HepG2 (cell line): ENCODE measurements around the gene REEP6. TPM values are rescaled to one million over a fixed set of nuclear protein-coding genes. Genes with fewer than 3 reads are reported as not detected.

Experiments used
- ATAC-seq: fragments of 200-7000 bp; cut with Tn5 transposase; 3 replicates; pipeline ENCODE4 v1.9.1; 2020; ENCODE audit warnings: mild to moderate bottlenecking, moderate library complexity
- BruUV-seq: library from RNA; stranded (reverse); fragments of 400-500 nt; replicated peaks from 2 replicates; lab custom pipeline; 2021; lab: Mats Ljungman, UMichigan
- CTCF ChIA-PET: fragments of 300-600 bp; formaldehyde crosslinking; extraction: SDS; loops from one replicate; lab custom pipeline; 2021; ENCODE audit warnings: low total read pairs, inconsistent platforms, low intra/inter-chr PET ratio; lab: Yijun Ruan, JAX
- POLR2A ChIA-PET: fragments of 350-600 bp; sonication (Branson Sonifier 250); formaldehyde crosslinking; loops from one replicate; lab custom pipeline; 2020; ENCODE audit warnings: antibody characterized with exemption, inconsistent platforms; lab: Yijun Ruan, JAX
- DNase-seq: peaks from one replicate; pipeline ENCODE4 v3.0.0-alpha.2; 2015; ENCODE audit warnings: low spot score
- FAIRE-seq: peaks from 3 replicates; lab custom pipeline; 2011; peaks lifted over from hg19 to GRCh38; lab: Jason Lieb, UNC
- H2AFZ ChIP-seq: one replicate; pipeline ENCODE4 v1.6.1; 2011; ENCODE audit warnings: low read length, inconsistent platforms
- H3K27ac ChIP-seq: fragments of 300-600 bp; 3 replicates; pipeline ENCODE4 v1.8.0; 2011; ENCODE audit warnings: mixed run types, mild to moderate bottlenecking, mixed read lengths, low read length, inconsistent platforms; ENCODE audit not compliant: insufficient read depth; ENCODE audit errors: extremely low read length
- H3K27me3 ChIP-seq, 2 experiments: fragments of 200-600 bp in 1 of 2; 2 replicates in 1 of 2; 3 replicates in 1 of 2; pipeline versions ENCODE4 v1.6.0 to v1.8.0; 2011; ENCODE audit warnings: low read length in 2 of 2, mild to moderate bottlenecking in 2 of 2, moderate library complexity in 2 of 2, inconsistent platforms in 1 of 2; ENCODE audit not compliant: insufficient read depth in 2 of 2, control insufficient read depth in 1 of 2
- H3K36me3 ChIP-seq, 2 experiments: fragments of 200-600 bp in 1 of 2; replicated peaks in 1 of 2; 2 replicates in 1 of 2; 3 replicates in 1 of 2; pipeline versions ENCODE4 v1.5.1 to v1.8.0; 2011; ENCODE audit warnings: low read length in 2 of 2, inconsistent platforms in 1 of 2; ENCODE audit not compliant: insufficient read depth in 2 of 2, control insufficient read depth in 1 of 2
- H3K4me1 ChIP-seq: 2 replicates; pipeline ENCODE4 v1.5.1; 2012; ENCODE audit warnings: low read length, inconsistent platforms; ENCODE audit not compliant: insufficient read depth
- H3K4me2 ChIP-seq: 2 replicates; pipeline ENCODE4 v1.6.0; 2011; ENCODE audit warnings: low read depth, low read length, inconsistent platforms
- H3K4me3 ChIP-seq, 3 experiments: fragments of 200-600 bp in 1 of 3; sonication (generic), shearing (Covaris generic) in 1 of 3; replicated peaks in 1 of 3; 2 replicates each; pipeline ENCODE4 v1.5.1; 2011 to 2016; ENCODE audit warnings: low read length in 3 of 3, inconsistent platforms in 2 of 3, low read depth in 2 of 3, mild to moderate bottlenecking in 2 of 3, control low read depth in 1 of 3, mixed read lengths in 1 of 3; ENCODE audit not compliant: insufficient read depth in 1 of 3
- H3K79me2 ChIP-seq: one replicate; pipeline ENCODE4 v1.6.1; 2011; ENCODE audit warnings: low read length, inconsistent platforms; ENCODE audit not compliant: insufficient read depth
- H3K9ac ChIP-seq: 2 replicates; pipeline ENCODE4 v1.6.0; 2011; ENCODE audit warnings: mild to moderate bottlenecking, low read depth, low read length, inconsistent platforms; ENCODE audit not compliant: insufficient read depth
- H3K9me3 ChIP-seq: 2 replicates; pipeline ENCODE4 v1.5.1; 2012; ENCODE audit warnings: mild to moderate bottlenecking, low read length
- H4K20me1 ChIP-seq: 2 replicates; pipeline ENCODE4 v1.6.0; 2011; ENCODE audit warnings: inconsistent platforms, mild to moderate bottlenecking, low read length, moderate library complexity; ENCODE audit not compliant: insufficient read depth
- ATF3 ChIP-seq: sonication (generic); formaldehyde crosslinking; IDR thresholded peaks from 2 replicates; pipeline ENCODE4 v1.4.0; 2020; ENCODE audit warnings: missing genetic modification reagents
- EZH2 ChIP-seq: conservative IDR thresholded peaks from 2 replicates; pipeline ENCODE4 v1.6.1; 2012; ENCODE audit warnings: mild to moderate bottlenecking, low read depth, low read length, moderate library complexity
- KAT2B ChIP-seq: fragments of 150-350 bp; IDR thresholded peaks from 2 replicates; pipeline ENCODE4 v1.6.1; 2014; ENCODE audit warnings: low read depth, low read length, borderline replicate concordance
- NFYB ChIP-seq: sonication (generic); formaldehyde crosslinking; IDR thresholded peaks from 2 replicates; pipeline ENCODE4 v1.4.0; 2020; ENCODE audit warnings: missing genetic modification reagents
- NFYC ChIP-seq: IDR thresholded peaks from 2 replicates; pipeline ENCODE4 v1.6.1; 2016; ENCODE audit warnings: missing genetic modification reagents, missing compliant biosample characterization
- RFX1 ChIP-seq: fragments of 450-650 bp; IDR thresholded peaks from 2 replicates; pipeline ENCODE4 v1.6.1; 2017
- RFX3 ChIP-seq: IDR thresholded peaks from 2 replicates; pipeline ENCODE4 v1.6.1; 2016; ENCODE audit warnings: missing biosample characterization, missing genetic modification reagents
- RFXAP ChIP-seq: sonication (generic); formaldehyde crosslinking; IDR thresholded peaks from 2 replicates; pipeline ENCODE4 v1.4.0; 2020; ENCODE audit warnings: missing genetic modification reagents, borderline replicate concordance
- TBX2 ChIP-seq: sonication (generic); formaldehyde crosslinking; IDR thresholded peaks from 2 replicates; pipeline ENCODE4 v1.5.0; 2020; ENCODE audit warnings: missing genetic modification reagents, mild to moderate bottlenecking, borderline replicate concordance
- ZFAT ChIP-seq: sonication (generic); formaldehyde crosslinking; conservative IDR thresholded peaks from 2 replicates; pipeline ENCODE4 v1.8.1; 2023; ENCODE audit warnings: missing genetic modification reagents, inconsistent platforms
- ZNF143 ChIP-seq: sonication (generic); formaldehyde crosslinking; IDR thresholded peaks from 2 replicates; pipeline ENCODE4 v1.4.0; 2020; ENCODE audit warnings: missing genetic modification reagents
- ZNF530 ChIP-seq: sonication (generic); formaldehyde crosslinking; IDR thresholded peaks from 2 replicates; pipeline ENCODE4 v1.5.0; 2020; ENCODE audit warnings: low read depth, mild to moderate bottlenecking, missing genetic modification reagents
- ZNF570 ChIP-seq: sonication (generic); formaldehyde crosslinking; IDR thresholded peaks from 2 replicates; pipeline ENCODE4 v1.4.0; 2020; ENCODE audit warnings: mild to moderate bottlenecking, missing genetic modification reagents, borderline replicate concordance
- WGBS: methylation state at CpG from one replicate; pipeline ENCODE4 v1.1.6; 2017; ENCODE audit warnings: low lambda C conversion rate; 5-methylcytosine and 5-hydroxymethylcytosine counted together
- in situ Hi-C: cut with HindIII; loops from 2 replicates; pipeline ENCODE4 v1.10.0; 2017; ENCODE audit warnings: low pct_unique_long_range_greater_than_20kb; ENCODE audit not compliant: extremely low pct_ligation_motif_present
- intact Hi-C: fragments of 100-400 bp; cut with micrococcal nuclease; formaldehyde crosslinking; loops from one replicate; pipeline ENCODE4 v1.10.0; 2022; ENCODE audit not compliant: unreplicated experiment
- polyA plus RNA-seq, 8 experiments: library from polyadenylated mRNA; depleted of rRNA in 3 of 8; stranded (reverse) in 7 of 8; unstranded in 1 of 8; fragments of >200 nt; fragmentation: Illumina TruSeq in 4 of 8; extraction: Trizol in 4 of 8; gene quantifications; 2 replicates each; pipeline versions ENCODE4 v1.2.1 to v1.2.3, GENCODE V29; 2011 to 2016; ENCODE audit warnings: low read depth in 4 of 8, missing spikeins in 1 of 8, mixed read lengths in 1 of 8; ENCODE audit not compliant: insufficient read depth in 1 of 8
- total RNA-seq, 5 experiments: library from RNA; depleted of rRNA; stranded (reverse); fragments of >200 nt; fragmentation: Illumina TruSeq; extraction: Trizol; gene quantifications; 2 replicates each; pipeline ENCODE4 v1.2.3, GENCODE V29; 2016; ENCODE audit warnings: low read depth in 1 of 5
- TF ChIP-seq, protein P1 (sequence below): sonication (generic); formaldehyde crosslinking; IDR thresholded peaks from 2 replicates; pipeline ENCODE4 v1.4.0; 2020; ENCODE audit warnings: mild to moderate bottlenecking, missing genetic modification reagents, borderline replicate concordance

REEP6 gene
- total and polyA plus RNA-seq, 2 of the 13 experiments (the other 11 are each of a cell fraction or from before 2014, with no cell fraction given), result 10.0 to 28.8 TPM

DNA sequence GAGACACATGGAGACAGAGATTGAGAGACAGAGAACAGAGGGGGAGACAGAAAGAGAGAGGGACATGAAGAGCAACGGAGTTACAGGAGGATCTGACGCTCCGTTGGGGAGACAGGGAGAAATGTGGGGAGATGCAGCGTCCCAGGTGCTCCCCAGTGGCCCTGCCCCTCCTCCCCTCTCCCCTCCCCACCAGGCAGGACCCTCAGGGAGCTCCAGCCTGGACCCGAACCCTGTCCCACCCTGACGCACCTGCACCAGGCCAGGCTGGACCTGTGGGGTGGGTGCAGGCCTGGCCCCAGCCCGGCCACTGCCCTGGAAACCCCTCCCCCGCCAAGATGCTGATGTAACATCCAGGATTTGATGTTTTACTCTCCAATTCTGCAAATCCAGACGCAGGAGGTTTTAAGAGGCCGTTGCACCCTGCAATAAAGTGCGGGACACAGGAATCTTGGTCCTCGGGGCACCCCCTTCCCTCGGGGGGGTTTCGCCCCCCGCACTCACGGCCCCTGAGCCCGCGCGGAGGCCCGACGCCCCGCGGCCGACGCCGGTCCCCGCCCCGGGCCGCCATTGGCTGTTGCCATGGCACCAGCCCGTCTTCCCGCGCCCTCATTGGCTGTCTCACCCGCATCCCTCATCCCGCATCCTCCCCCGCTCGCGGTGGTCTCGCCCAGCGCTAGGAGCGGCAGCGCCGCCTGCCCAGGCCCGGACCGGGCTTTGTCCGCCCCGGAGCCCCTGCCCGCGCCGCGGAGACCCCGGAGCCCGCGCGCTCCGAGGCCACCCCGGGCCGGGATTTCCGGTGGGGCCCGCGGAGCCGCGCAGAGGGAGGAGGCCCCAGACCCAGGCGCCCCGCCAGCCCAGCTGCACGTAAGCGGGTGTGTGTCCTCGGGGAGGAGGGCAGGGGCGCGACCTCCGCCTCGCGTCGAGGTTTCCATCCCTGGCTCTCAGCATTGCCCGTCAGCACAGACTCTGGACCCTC lies 41.2 kb upstream of the REEP6 start, which contains the start of gene APC2:
Gene APC2 (plus strand): TSS at position 655 of the 976 bp plus-strand sequence. CDS start 2,881 bp downstream, outside the sequence.
- Histone ChIP-seq H3K79me2 (no peaks in the 10 kb centered on the region), H3K9ac (no peak within 1 kb of the TSS), H3K4me1 (peaks cover 30% of the 10 kb centered on the region), H3K4me2 (no peak within 1 kb of the TSS), H3K27me3 (peaks cover 16 to 73% of the 10 kb centered on the region in 2 experiments), H3K9me3 (no peaks in the 10 kb centered on the region), H3K27ac (no peak within 1 kb of the TSS), H4K20me1 (peaks cover 13% of the 10 kb centered on the region; the same call in 1 of the 2 replicates), H3K36me3 (no peaks in the 10 kb centered on the region), H2AFZ (no peak within 1 kb of the TSS), H3K4me3 (no peak within 1 kb of the TSS)
- ChIA-PET CTCF (no interaction called here), POLR2A (no interaction called here)
- BruUV-seq, result no TSS peak
- in situ Hi-C loops, result no loop called here
- WGBS, result 8% methylated on average over 20 of the region's 74 CpGs
- no peak for DNase-seq
- intact Hi-C loops, result no loop called here
- TF ChIP-seq NFYB (CRISPR knock-in tag) (peak; percentile 75), KAT2B (no peak), ZNF143 (CRISPR knock-in tag) (no peak), NFYC (CRISPR knock-in tag) (peak; percentile 75), ZNF570 (CRISPR knock-in tag) (no peak), ZFAT (CRISPR knock-in tag) (no peak), ZNF530 (CRISPR knock-in tag) (no peak), TBX2 (CRISPR knock-in tag) (no peak), ATF3 (CRISPR knock-in tag) (no peak), RFX3 (CRISPR knock-in tag) (peak; percentile 56; the same call in 1 of the 2 replicates), EZH2 (peak; percentile 62; the same call in 1 of the 2 replicates), RFXAP (0 out of 2 replicates have a peak, but pooled peaks have one; percentile 38), RFX1 (peak; percentile 77)
- TF ChIP-seq, protein P1, sequence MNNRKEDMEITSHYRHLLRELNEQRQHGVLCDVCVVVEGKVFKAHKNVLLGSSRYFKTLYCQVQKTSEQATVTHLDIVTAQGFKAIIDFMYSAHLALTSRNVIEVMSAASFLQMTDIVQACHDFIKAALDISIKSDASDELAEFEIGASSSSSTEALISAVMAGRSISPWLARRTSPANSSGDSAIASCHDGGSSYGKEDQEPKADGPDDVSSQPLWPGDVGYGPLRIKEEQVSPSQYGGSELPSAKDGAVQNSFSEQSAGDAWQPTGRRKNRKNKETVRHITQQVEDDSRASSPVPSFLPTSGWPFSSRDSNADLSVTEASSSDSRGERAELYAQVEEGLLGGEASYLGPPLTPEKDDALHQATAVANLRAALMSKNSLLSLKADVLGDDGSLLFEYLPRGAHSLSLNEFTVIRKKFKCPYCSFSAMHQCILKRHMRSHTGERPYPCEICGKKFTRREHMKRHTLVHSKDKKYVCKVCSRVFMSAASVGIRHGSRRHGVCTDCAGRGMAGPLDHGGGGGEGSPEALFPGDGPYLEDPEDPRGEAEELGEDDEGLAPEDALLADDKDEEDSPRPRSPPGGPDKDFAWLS (CRISPR knock-in tag), result no peak
- FAIRE-seq, result no peak
- no peak for ATAC-seq
